GM18909 (cell line): ENCODE results near the gene FBXO31.
"Not testable (repeated sequence)": the region's sequence is repeated elsewhere in the genome, so short reads cannot be mapped to it uniquely, and the experiment has no call there.

Experiments
- ATAC-seq: cut with Tn5 transposase; IDR thresholded peaks from one replicate; pipeline ENCODE4 v1.9.1; 2021; ENCODE audit warnings: mild to moderate bottlenecking; ENCODE audit not compliant: unreplicated experiment, poor library complexity

Gene FBXO31

DNA sequence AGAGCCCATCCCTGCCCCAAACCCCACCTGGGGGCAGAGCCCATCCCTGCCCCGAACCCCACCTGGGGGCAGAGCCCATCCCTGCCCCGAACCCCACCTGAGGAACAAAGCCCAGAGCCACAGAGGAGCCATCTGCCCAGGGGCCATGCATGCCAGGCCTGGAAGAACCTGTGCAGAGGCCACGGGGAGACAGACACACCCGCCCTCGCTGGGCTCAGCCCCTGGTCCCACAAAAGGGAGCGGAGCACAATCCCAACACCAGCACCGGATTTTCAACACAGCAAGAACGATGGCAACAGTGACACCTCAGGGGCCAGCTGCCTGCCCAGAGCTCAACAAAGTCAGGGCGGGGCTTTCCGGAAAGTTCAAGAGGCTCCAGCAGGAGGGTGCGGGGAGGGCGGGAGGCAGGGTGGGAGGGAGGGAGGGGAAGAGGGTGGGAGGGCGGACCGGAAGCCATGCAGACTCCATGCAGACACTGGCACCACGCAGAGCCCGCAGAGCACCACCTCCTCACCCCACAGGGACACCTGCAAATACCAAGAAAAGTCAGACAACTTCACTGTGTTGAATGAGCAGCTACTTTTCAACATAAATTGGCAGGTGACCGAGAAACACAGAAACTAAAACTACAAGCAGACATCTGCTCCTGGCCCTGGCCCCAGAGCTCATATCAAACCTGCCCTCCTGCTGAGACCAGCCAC, 38.5 kb downstream of the FBXO31 start:
- no peak for ATAC-seq

GRCh38 chr16:87344165-87344930, 39.2 kb downstream of the FBXO31 start:
- no peak for ATAC-seq

DNA sequence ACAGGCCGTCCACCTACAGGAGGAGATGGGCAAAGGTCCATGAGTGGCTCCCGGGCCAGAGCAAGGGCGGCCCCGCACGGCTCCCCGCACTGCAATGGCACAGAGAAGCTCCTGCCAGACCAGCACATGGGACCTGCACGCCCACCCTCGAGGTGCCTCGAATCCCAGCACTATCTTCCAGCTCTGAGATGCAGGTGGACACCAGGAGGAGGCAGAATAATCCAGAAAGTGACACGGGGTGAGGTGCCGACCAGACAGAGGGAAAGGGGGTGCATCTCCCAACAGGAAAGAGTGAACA, 39.9 kb downstream of the FBXO31 start:
- no peak for ATAC-seq

GRCh38 chr16:87342978-87343752, 40.4 kb downstream of the FBXO31 start:
- no peak for ATAC-seq

GRCh38 chr16:87342504-87342903, 41.1 kb downstream of the FBXO31 start:
- ATAC-seq = no peak

DNA sequence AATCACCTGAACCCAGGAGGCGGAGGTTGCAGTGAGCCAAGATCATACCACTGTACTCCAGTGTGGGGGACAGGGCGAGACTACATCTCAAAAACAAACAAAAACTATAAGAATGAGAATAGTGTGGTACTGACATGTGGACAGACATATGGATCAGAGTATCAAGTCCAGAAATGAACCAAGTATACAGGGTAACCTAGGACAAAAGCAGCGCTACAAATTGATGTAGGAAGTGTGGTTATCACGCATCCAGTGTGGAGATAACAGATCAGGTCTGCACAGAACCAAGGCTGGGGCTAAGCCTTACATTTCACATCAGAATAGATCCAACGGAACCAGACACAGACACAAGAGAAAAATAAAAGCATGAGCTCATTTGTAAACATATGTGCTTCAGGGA, 43.4 kb downstream of the FBXO31 start:
- no peak for ATAC-seq

DNA sequence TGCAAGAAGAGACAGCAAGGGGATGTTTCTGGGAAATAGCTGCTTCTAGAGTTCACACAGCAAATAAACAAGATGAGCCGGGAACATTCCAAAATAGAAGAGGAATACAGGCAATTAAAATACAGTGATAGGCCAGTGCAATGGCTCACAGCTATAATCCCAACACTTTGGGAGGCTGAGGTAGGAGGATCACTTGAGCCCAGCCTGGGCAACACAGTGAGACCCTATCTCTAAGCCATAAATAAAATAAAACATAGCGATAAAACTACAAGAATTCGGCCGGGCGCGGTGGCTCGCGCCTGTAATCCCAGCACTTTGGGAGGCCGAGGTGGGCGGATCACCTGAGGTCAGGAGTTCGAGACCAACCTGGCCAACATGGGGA, 43.9 kb downstream of the FBXO31 start:
- not testable (repeated sequence) for ATAC-seq

GRCh38 chr16:87339086-87339723, 44.4 kb downstream of the FBXO31 start:
- no peak for ATAC-seq

GRCh38 chr16:87338155-87338765, 45.3 kb downstream of the FBXO31 start:
- no peak for ATAC-seq

DNA sequence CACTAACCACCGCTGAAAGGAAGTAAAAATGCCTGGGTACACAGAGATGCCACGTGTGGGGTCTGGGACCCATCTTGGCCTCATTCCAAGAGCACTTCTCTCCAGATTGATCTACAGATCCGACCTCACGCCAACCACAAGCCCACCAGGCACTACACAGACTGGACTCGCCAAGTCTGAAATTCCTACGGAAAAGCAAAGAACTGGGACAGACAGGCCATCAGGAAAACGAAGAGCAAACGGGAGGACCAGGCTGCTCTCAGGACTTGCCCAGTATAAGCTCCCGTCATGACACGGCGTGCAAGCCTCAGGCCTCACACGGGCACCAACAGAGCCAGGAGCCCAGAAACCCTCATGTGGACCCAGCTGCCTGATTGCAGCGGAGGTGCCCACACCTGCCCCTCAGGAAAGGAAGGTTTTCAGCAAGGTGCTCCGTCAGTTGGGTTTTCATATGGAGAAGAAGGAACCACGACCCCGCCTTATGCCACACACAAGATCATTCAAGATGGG, 46.3 kb downstream of the FBXO31 start:
- ATAC-seq = no peak

GRCh38 chr16:87336434-87337240, 46.9 kb downstream of the FBXO31 start:
- ATAC-seq = no peak

DNA sequence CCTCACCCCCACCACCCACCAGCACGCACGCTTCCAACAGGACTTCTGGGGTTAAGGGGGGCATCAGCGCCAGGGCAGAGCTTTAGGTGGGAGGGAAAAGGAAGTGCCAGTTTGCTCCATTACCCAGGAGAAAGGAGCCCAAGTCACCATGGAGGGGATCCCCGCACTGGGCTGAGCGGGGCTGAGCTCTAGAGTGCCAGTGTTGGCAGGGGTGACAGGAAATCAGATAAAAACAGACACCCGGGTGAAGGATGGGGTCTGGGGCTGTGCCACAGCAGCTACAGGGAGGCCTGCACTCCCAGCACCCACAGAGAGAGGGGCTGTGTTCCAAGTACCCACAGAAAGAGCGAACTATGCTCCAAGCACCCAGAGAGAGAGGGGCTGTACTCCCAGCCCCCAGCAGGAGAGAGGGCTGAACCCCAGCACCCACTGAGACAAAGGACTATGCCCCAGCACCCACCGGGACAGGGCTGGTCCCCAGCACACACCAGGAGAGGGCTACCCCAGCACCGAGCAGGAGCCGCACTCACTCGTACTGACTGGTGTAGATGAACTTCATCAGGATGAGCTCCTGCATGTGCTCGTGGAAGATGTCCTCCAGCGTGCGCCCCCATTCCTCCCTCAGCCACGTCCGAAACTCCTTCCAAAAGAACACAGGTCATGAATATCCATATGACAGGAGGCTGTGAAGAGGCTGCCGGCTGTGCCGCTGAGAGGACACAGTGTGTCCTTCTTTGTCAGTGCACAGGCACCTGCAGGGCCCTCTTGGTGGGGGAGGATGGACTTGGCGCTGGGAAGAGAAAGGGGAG, 47.7 kb downstream of the FBXO31 start:
- no peak for ATAC-seq

GRCh38 chr16:87334651-87335624, 48.6 kb downstream of the FBXO31 start:
- no peak for ATAC-seq

DNA sequence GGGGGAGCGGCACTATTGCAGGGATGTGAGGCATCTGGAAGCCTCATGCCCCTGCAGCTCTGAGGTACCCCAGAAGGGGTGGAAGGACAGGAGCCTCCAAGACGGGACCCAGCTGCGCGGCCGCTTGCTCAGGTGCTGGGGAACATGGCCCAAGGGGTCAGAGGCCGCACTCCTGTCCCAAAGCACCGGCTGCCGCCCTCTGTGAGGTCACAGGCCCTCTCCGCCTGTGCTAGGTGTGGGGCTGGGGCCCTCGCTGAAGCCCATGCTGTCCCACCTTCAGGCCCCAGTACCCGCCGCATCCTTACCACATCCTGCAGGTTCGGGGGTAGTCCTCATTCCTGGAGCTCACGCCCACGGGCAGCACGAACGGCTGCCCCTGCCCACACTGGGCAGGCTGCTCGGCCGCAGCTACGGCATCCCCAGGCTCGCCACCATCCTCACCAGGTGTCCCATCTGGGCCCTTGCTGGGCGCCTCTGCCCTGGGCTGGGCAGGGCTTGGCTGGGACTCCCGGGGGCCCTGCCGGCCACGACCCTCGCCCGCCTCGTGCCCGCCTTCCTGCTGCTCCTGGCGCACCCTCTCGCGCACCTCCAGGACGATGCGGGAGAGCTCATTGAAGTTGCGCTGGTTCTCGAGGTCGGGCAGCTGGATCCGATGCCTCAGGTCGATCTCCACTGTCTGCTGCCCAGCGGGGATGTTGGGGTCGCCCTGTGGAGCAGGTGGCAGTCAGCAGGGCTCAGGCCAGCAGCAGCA, 49.8 kb downstream of the FBXO31 start:
- no peak for ATAC-seq

GRCh38 chr16:87333101-87333500, 50.5 kb downstream of the FBXO31 start:
- no peak for ATAC-seq

GRCh38 chr16:87332150-87332549, 51.4 kb downstream of the FBXO31 start:
- no peak for ATAC-seq
